NCI-H1092 (cell line): Measurements from ENCODE around the gene CPA1.

ENCODE experiments used
- DNase-seq: peaks from one replicate; lab custom pipeline; 2025; lab: John Stamatoyannopoulos, UW

CPA1 gene

DNA sequence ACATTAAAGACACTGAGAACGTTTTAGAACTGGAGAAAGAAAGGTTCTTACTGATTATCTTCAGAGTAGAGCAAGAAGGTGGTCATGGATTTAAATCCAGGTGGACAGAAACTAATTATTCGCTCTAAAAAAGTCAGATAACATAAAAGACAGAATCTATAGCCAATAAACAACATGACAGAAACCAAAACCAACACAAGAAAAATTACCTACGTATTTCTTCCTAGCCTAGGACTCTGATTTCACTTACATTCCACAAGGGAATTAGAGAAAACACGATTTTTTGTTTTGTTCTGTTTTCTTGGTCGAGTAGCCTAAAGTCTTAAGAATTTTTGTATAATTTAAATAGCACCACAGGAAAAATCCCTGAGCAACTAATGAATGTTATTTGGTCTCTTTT lies 15.1 kb downstream of the CPA1 start:
- DNase-seq, result no peak

DNA sequence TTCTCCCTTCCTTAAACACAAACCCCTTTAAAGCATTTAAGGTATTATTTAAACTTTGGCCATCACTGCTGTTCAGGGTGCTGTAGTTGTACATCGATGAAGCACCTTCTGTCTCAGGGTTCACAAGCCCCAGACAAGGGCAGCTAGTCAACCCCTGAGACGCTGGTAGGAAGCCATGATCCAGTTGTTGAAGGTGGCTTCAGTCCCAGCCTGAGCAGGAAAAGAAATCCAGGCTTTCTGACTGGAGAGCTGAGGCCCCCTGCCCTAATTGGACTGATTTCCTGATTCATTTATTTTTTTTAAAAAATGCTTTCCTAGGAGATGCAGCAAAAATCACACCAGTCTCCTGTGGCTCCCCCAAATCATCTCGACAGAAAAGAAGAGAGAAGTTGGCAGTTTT lies 15.8 kb downstream of the CPA1 start:
- no peak for DNase-seq

DNA sequence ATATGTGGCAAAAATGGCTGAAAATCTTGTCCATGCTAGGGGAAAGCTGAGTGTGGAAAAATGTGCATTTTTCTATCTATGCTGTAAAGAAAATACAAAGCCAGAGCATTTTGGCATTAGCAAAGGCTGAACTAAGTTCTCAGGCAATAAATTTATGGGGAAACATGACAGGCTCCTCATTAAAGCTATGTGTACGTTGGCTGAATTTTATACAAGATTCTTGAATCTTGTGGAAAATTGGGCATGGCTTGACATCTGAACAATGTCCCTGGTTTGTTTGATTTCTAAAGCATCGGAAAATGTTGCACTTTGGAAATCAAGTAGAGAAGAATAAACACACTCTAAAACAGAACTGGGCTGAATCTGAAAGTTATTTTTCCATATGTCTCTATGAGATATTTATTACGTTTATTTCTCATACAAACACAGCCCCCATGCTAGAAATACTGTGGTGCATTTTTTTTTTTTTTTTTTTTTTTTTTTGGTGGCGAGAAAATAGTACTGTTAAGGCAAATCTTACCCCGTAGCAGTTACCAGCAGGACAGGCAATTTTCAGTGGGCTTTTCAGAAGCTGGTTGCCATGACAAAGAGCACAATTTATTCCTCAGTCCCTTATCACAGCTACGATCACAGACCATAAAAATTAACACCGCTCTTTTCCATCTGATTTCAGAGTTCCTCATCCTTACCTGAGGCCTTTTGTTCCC lies 16.9 kb downstream of the CPA1 start:
- no peak for DNase-seq

- no peak for DNase-seq
Observed at GRCh38 chr7:130397758-130398073, 17.4 kb downstream of the CPA1 start.

DNA sequence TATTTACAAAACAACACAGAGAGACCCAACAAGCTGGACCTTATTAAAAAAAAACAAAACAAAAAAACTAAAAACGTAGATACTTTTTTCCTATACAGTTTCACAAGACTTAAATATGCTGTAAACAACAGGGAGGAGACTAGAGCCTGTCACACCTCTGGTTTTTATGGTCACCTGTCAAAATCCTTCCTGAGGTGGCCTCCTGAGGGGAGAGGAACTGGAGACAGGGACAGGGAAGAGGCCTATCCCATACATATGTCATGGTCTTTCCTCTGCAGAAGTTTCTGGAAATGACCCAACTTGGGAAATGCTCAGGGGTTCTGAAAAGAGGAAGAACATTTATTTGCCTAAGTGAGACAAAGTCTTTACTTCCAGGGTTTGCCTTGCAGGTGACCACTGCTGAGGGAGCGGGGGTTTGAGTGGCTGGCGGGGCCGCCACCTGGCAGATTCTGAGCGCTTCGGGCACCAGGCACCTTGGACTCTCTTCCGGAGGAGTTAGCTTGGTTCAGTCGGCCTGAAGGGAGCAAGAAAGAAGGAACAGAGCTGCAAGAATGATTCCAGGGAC lies 18.3 kb downstream of the CPA1 start:
- DNase-seq, result no peak

DNA sequence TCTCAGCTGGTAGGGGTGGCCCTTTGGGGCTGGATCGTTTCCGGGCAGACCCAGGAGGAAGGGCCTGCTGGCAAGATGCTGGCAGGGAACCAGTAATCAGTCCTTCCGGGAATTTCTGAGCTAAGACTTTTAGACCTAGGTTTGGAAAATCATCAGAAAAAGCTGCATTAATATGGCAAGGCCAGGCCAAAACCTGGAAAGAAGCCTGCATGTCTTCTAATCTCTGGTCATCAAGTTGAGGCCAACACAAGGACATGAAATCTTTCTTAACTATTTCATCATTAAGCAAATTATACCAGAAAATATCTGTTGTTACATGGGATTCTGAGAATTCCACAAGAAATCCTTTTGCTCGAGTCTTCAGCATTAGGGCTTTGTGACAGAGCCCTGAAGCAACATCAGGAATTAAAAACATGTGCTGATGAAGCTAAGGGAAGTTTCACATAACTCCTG lies 19.9 kb downstream of the CPA1 start:
- DNase-seq, result no peak

DNA sequence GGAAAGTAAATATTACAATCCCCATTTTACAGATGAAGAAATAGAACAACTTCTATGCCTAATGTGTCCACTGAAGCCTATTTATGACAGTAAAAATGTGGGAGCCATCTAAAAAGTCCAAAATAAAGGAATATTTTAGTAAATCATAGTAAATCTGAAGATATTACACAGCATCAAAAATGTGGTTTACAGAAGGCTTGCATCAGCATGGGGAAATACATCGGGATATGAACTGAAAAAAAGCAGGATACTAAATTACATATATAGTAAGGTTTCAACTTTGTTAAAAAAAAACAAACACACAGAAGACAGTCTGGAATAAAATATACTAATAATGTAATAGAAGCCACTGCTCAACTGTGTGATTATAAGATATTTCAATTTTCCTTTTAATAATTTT lies 20.8 kb downstream of the CPA1 start:
- no peak for DNase-seq

GRCh38 chr7:130401578-130401977 lies 21.3 kb downstream of the CPA1 start:
- DNase-seq, result no peak

DNA sequence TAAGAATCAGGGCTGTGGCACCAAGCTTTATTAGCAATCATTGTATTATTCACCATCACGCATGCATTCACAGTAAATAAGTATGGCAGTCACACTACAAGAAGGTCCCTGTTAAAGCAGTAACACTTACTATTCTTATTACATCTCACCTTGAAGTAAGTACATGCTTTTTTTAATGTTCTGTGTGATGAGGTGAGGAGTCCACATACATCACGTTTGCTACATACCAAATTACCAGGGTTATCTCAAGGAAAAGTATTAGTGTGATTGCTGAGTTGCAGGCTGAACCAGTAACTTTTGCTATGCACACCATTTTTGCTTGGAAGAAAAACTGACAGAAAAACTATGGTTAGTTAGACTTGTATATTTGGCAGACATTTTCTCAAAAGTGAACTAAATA lies 24.7 kb downstream of the CPA1 start:
- no peak for DNase-seq

- peak; percentile 70 for DNase-seq
Observed at GRCh38 chr7:130409067-130409711, 28.9 kb downstream of the CPA1 start.

DNA sequence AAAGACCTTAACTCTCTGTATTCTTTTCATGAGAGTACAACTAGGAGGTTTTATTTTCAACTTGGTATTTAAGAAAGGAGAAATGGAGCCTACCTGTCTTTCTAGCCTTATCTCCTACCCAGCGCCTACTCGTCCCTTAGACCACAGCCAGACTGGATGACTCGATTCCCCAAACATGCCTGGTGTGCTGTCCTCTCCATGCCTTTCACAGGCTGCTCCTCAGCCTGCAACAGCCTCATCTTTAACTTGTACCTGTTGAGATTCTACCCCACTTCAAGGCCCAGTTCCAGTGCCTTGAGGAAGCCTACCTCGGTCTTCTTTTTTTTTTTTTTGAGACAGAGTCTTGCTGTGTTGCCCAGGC lies 29.4 kb downstream of the CPA1 start:
- no peak for DNase-seq

DNA sequence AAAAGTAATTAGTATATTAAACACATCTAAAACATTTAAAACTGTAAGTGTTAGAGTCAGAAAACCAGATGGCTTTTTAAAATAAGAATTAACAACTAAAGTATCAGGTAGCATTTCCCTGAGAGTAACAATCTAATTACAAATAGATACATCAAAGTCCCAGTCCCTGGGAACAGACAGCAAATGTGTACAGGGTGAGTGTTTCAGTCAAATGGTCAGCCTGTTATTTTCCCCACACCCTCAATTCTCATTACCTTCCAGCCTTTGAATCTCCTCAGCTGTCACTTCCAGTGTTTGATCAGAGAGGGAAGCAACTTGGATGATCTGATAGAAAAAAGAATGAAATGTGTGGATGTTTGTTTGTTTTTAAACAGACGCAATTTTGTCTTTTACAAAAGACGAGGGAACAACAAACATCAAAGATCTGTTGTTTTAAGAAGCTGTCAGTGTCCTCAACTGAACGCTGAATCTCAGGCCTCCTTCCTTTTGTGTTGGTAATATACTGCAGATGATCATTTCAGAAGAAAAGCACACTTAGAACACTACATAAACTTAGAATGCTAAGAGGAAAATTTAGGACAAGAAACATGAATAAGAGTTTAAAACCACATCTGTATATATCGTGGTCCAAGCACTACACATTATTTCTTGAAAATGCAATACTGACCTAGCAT lies 30.7 kb downstream of the CPA1 start:
- no peak for DNase-seq

- DNase-seq, result no peak
Observed at GRCh38 chr7:130413201-130413600, 32.9 kb downstream of the CPA1 start.

DNA sequence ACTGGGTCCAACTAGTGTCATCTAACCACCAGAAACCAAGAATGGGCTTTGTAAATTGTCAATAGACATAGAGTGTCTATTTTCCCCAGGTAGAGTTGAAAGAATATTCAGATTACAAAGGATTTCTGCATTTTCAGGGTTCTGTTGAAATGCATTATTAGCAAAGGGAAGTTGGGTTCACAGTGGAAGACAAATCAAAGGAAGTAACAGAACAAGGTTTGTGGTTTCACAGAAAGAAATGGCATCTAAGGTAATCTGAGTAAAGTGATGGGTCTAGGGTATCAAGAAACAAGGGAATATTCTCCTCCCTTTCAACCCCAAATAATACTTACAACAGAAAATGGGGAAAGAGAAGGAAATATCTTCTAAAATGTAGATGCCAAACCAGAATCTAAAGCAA lies 34.7 kb downstream of the CPA1 start:
- DNase-seq, result no peak

DNA sequence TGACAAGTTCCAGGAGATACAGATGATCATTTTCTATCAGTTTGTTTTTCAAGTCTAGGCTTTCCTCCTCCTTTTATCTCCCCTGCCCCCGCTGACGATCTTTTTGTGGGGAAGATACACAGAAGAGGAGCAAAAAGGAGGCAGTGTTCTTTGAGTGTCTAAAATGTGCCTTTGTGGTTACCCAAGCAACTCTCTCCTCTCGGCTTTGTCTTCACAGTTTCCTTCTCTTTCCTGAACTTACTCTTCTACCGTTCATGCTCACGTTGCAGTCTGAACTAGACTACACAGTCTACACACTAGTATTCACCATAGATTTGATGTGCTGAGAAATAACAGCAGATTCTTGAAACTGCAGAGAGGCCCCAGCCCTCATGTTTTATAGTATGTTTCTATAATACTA lies 36.9 kb downstream of the CPA1 start:
- no peak for DNase-seq

GRCh38 chr7:130418306-130418705 lies 38.0 kb downstream of the CPA1 start:
- no peak for DNase-seq

GRCh38 chr7:130419658-130420057 lies 39.4 kb downstream of the CPA1 start:
- no peak for DNase-seq

DNA sequence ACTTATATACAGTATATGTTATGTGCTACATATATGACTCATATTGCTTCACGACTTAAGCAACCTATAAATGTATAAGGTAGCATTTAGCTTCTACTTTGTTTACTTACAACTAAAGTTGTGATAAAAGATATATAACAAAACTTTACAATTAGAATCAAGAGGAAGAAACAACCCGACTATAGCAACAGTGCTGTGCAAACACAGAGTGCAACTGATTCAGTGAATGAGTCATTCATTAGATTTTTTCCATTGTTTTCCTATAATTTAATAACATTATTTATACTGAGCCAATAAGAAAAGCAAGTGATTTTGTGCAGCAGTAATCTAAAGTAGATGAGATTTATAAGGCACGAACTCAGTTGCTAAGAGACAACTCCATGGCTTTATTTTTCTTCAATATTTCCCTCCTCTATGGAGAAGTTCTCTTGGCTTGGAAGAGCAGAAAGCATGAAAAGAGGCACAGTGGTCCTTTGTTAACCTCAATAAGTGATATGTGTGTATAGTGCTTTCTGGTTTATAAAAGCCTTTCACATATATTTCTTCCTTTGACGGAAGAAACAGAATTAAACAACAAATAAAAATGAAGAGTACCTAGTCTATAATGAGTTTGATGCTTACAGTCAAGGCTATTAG lies 40.8 kb downstream of the CPA1 start:
- no peak for DNase-seq

- peak; percentile 85 for DNase-seq
Observed at GRCh38 chr7:130421684-130422083, 41.4 kb downstream of the CPA1 start.

- no peak for DNase-seq
Observed at GRCh38 chr7:130423501-130424037, 43.3 kb downstream of the CPA1 start.

DNA sequence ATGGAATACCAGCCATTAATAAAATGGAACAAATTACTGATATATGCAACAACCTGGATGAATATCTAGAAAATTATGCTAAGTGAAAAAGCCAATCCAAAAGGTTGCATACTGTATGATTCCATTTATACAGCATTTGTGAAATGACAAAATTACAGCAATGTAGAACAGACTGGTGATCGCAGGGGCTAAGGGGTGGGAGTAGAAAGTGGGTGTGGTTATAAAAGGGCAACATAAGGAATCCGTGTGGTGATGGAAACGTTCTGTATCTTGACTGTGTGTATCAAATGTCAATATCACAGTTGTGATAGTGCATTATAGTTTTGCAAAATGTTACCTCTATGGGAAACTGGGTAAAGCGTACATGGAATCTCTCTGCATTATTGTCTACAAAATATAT lies 45.5 kb downstream of the CPA1 start:
- no peak for DNase-seq

DNA sequence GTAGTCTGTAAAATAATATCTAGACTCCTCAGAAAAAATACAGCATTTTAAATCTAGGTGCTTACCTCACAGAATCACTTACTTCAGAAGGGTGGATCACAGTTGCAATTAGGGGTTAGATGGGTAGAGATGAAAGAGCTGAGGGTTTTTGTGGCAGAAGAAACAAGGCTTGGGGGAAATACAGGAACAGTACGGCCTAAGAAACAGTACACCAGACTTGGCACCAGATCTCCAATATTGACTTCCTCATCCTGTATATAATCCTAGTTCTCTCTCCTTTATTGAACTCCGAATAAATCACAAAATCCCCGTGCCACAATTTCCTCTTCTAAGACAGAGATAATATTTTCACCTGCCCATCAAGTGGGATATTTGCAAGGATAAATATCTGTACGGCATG lies 46.3 kb downstream of the CPA1 start:
- DNase-seq, result no peak

DNA sequence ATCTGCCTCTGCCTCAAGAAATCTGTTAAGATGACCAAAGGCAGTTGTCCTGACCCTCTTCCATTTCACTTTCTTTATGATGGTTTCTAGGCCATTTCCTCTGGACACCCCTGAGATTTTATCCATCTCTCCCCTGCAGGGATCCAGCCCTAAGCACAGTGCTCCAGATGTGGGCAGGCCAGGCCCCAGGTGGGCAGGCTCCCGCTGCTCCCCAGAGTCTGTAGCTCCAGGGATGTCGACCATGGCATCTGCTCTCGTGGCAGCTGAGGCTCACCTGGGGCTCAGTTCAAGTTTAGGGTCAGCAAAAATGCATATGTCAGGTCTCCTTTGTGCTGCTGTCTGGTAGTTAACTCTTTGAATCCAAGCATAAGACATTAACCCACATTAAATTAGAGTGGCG lies 48.7 kb downstream of the CPA1 start:
- no peak for DNase-seq
